ENCODE measurements around the gene RNF126. TPM values are rescaled to one million over a fixed set of nuclear protein-coding genes. Genes with fewer than 3 reads are reported as not detected.

Gene RNF126
- polyA plus RNA-seq, 4 donors, result 20.8 to 36.7 (median 27.4) TPM

Other genes with a start within 250 kb of the RNF126 start
- gene SHC2, start 202.2 kb downstream of the RNF126 start, polyA plus RNA-seq (ENCODE audit: insufficient read length in 4 of 4), result 10 to 100 TPM; 25.1 to 41.9 (median 28.7) TPM
- 1 to 10 TPM; 2.8 to 5.6 (median 3.6) TPM for gene MADCAM1, start 166.7 kb downstream of the RNF126 start, polyA plus RNA-seq (ENCODE audit: insufficient read length in 4 of 4)
- gene TPGS1, start 155.7 kb downstream of the RNF126 start, polyA plus RNA-seq (ENCODE audit: insufficient read length in 4 of 4), result 10 to 100 TPM in 1 of 4 donors, 1 to 10 TPM in 3; 5.5 to 18.3 (median 6.6) TPM
- gene CDC34, start 131.5 kb downstream of the RNF126 start, polyA plus RNA-seq (ENCODE audit: insufficient read length in 4 of 4), result 10 to 100 TPM; 56.1 to 75.0 (median 60.6) TPM
- under 1 TPM; 0.17 to 0.43 (median 0.29) TPM for gene GZMM, start 119.2 kb downstream of the RNF126 start, polyA plus RNA-seq (ENCODE audit: insufficient read length in 4 of 4)
- 100 to 1,000 TPM; 419 to 639 (median 444) TPM for gene BSG, start 90.6 kb downstream of the RNF126 start, polyA plus RNA-seq (ENCODE audit: insufficient read length in 4 of 4)
- gene HCN2, start 73.3 kb downstream of the RNF126 start, polyA plus RNA-seq (ENCODE audit: insufficient read length in 4 of 4), result under 1 TPM; 0.18 to 0.44 (median 0.23) TPM
- 10 to 100 TPM; 52.8 to 71.6 (median 57.0) TPM for gene POLRMT, start 29.7 kb downstream of the RNF126 start, polyA plus RNA-seq (ENCODE audit: insufficient read length in 4 of 4)
- under 1 TPM; 0.23 to 0.73 (median 0.48) TPM for gene FGF22, start 23.3 kb downstream of the RNF126 start, polyA plus RNA-seq (ENCODE audit: insufficient read length in 4 of 4)
- gene FSTL3, start 13.2 kb upstream of the RNF126 start, polyA plus RNA-seq (ENCODE audit: insufficient read length in 4 of 4), result 10 to 100 TPM; 13.8 to 22.5 (median 16.3) TPM
- gene PRSS57, start 32.2 kb upstream of the RNF126 start, polyA plus RNA-seq (ENCODE audit: insufficient read length in 4 of 4), result under 1 TPM; 0.17 to 0.48 (median 0.37) TPM
- gene PALM, start 45.7 kb upstream of the RNF126 start, polyA plus RNA-seq (ENCODE audit: insufficient read length in 4 of 4), result 100 to 1,000 TPM in 1 of 4 donors, 10 to 100 TPM in 3; 79.7 to 121 (median 87.5) TPM
- gene MISP, start 87.9 kb upstream of the RNF126 start, polyA plus RNA-seq (ENCODE audit: insufficient read length in 4 of 4), result 1 to 10 TPM; 7.6 to 9.7 (median 8.0) TPM
- 100 to 1,000 TPM; 365 to 458 (median 390) TPM for gene PTBP1, start 134.2 kb upstream of the RNF126 start, polyA plus RNA-seq (ENCODE audit: insufficient read length in 4 of 4)
- 10 to 100 TPM in 3 of 4 donors, 1 to 10 TPM in 1; 8.6 to 19.1 (median 13.6) TPM for gene PLPPR3, start 158.7 kb upstream of the RNF126 start, polyA plus RNA-seq (ENCODE audit: insufficient read length in 4 of 4)
- 1 to 10 TPM in 2 of 4 donors, under 1 TPM in 2; 0.76 to 2.4 (median 1.2) TPM for gene AZU1, start 164.6 kb upstream of the RNF126 start, polyA plus RNA-seq (ENCODE audit: insufficient read length in 4 of 4)
- 1 to 10 TPM in 2 of 4 donors, under 1 TPM in 2; 0.50 to 1.6 (median 1.2) TPM for gene PRTN3, start 177.8 kb upstream of the RNF126 start, polyA plus RNA-seq (ENCODE audit: insufficient read length in 4 of 4)
- gene ELANE, start 189.1 kb upstream of the RNF126 start, polyA plus RNA-seq (ENCODE audit: insufficient read length in 4 of 4), result under 1 TPM in 3 of 4 donors, not detected in 1; 0.18 to 0.96 (median 0.64) TPM
- 1 to 10 TPM; 2.1 to 5.7 (median 2.6) TPM for gene CFD, start 196.4 kb upstream of the RNF126 start, polyA plus RNA-seq (ENCODE audit: insufficient read length in 4 of 4)
- gene MED16, start 230.0 kb upstream of the RNF126 start, polyA plus RNA-seq (ENCODE audit: insufficient read length in 4 of 4), result 10 to 100 TPM; 57.1 to 70.8 (median 60.7) TPM
- gene RNU6-9, start 230.3 kb upstream of the RNF126 start, polyA plus RNA-seq (ENCODE audit: insufficient read length in 4 of 4), result not detected

All from right renal pelvis (tissue), 4 donors.